Tibial nerve (tissue), 4 donors: ENCODE results near the gene CHAF1B.

Experiments used
- EP300 ChIP-seq, 2 donors: sonication (generic); formaldehyde crosslinking; IDR thresholded peaks; one replicate each; pipeline ENCODE4 v1.6.1; 2017; ENCODE audit warnings: antibody characterized with exemption in 2 of 2, mild to moderate bottlenecking in 1 of 2
- POLR2A ChIP-seq, 2 donors: fragments of 450-650 bp; IDR thresholded peaks; one replicate each; pipeline ENCODE4 v1.6.1; 2017; ENCODE audit warnings: antibody characterized with exemption in 2 of 2, mild to moderate bottlenecking in 2 of 2, moderate library complexity in 2 of 2
- TF ChIP-seq, protein P1 (sequence below), 5 experiments: fragments of 200-600 bp in 3 of 5; fragments of 450-650 bp in 2 of 5; sonication (generic) in 3 of 5; IDR thresholded peaks; one replicate each; pipeline ENCODE4 v1.5.1; 2016 to 2019; ENCODE audit warnings: antibody characterized with exemption in 5 of 5, mild to moderate bottlenecking in 3 of 5, moderate library complexity in 2 of 5

DNA sequence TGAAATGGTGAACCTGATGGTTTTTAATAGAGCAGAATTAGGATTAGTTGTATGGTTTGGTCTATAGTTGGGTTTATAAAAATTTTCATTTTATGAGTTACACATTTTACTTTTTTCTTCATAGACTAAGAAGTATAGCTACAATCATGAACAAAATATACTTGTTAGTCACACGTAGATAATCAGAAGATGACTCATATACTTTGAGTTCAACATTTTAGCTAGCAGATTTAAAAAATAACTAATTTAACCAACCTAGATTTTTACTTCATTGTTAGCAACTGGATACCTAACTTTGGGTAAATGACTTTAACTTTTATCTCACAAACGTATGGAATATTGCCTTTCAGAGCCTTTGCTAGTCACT is 37.2 kb upstream of the CHAF1B start:
- TF ChIP-seq, protein P1, sequence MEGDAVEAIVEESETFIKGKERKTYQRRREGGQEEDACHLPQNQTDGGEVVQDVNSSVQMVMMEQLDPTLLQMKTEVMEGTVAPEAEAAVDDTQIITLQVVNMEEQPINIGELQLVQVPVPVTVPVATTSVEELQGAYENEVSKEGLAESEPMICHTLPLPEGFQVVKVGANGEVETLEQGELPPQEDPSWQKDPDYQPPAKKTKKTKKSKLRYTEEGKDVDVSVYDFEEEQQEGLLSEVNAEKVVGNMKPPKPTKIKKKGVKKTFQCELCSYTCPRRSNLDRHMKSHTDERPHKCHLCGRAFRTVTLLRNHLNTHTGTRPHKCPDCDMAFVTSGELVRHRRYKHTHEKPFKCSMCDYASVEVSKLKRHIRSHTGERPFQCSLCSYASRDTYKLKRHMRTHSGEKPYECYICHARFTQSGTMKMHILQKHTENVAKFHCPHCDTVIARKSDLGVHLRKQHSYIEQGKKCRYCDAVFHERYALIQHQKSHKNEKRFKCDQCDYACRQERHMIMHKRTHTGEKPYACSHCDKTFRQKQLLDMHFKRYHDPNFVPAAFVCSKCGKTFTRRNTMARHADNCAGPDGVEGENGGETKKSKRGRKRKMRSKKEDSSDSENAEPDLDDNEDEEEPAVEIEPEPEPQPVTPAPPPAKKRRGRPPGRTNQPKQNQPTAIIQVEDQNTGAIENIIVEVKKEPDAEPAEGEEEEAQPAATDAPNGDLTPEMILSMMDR (IDR thresholded peaks at IDR 0.05): no peak
- TF ChIP-seq POLR2A (IDR thresholded peaks at IDR 0.05) (no peak), EP300 (IDR thresholded peaks at IDR 0.05) (no peak)
